Activated T-cell treated with anti-CD3 and anti-CD28 coated beads, Interleukin-2, amount 50 U/mL, for 72 hours (primary cell): Measurements from ENCODE around the gene STIL. TPM values are rescaled to one million over a fixed set of nuclear protein-coding genes. Genes with fewer than 3 reads are reported as not detected.
"Not testable (repeated sequence)": the region's sequence is repeated elsewhere in the genome, so short reads cannot be mapped to it uniquely, and the experiment has no call there.

Experiments used
- ATAC-seq, 2 donors: fragments of 150-1000 bp; cut with Tn5 transposase; replicated peaks in 1 of 2; 2 replicates each; pipeline ENCODE4 v1.10.0; 2021; ENCODE audit warnings: moderate library complexity in 2 of 2, mild to moderate bottlenecking in 1 of 2
- DNase-seq, 2 donors: peaks; one replicate each; pipeline ENCODE4 v3.0.0; 2021 to 2022; ENCODE audit warnings: mixed read lengths in 1 of 2
- H3K27ac Mint-ChIP-seq: one replicate; pipeline ENCODE4 v1.8.0; 2022; ENCODE audit warnings: mild to moderate bottlenecking, moderate library complexity, mixed read lengths
- H3K27me3 Mint-ChIP-seq: one replicate; pipeline ENCODE4 v1.8.0; 2022; ENCODE audit warnings: low read depth, mixed read lengths
- H3K36me3 Mint-ChIP-seq, 2 donors: one replicate each; pipeline ENCODE4 v1.8.0; 2022; ENCODE audit warnings: mixed read lengths in 2 of 2, mild to moderate bottlenecking in 1 of 2; ENCODE audit not compliant: insufficient read depth in 2 of 2
- H3K4me1 Mint-ChIP-seq: one replicate; pipeline ENCODE4 v1.8.0; 2022; ENCODE audit warnings: low read depth, mixed read lengths
- H3K4me3 Mint-ChIP-seq, 2 donors: one replicate each; pipeline ENCODE4 v1.8.0; 2022; ENCODE audit warnings: mild to moderate bottlenecking in 2 of 2, mixed read lengths in 2 of 2, moderate library complexity in 2 of 2
- H3K9me3 Mint-ChIP-seq, 2 donors: one replicate each; pipeline ENCODE4 v1.8.0; 2022; ENCODE audit warnings: mixed read lengths in 2 of 2
- total RNA-seq, 2 donors: library from RNA; stranded (reverse); gene quantifications; one replicate each; pipeline ENCODE4 v1.2.3, GENCODE V29; 2022

The STIL gene
- total RNA-seq, 2 donors from 2014 or later, result 26.8 to 32.2 TPM

- ATAC-seq (peak; percentile 83 to 84), DNase-seq (peak; percentile 82 to 84)
- Mint-ChIP-seq H3K4me3 (peak within 1 kb of the TSS in 1 of 2 donors; percentile 97), H3K9me3 (no peaks in the 10 kb centered on the region), H3K27ac (peak within 1 kb of the TSS; percentile 97), H3K4me1 (peaks cover 27% of the 10 kb centered on the region), H3K36me3 (peaks cover 0 to 2% of the 10 kb centered on the region in 2 donors), H3K27me3 (no peaks in the 10 kb centered on the region)
Measured at GRCh38 chr1:47333578-47333921, 19.6 kb upstream of the STIL start, which contains the start of gene CMPK1. TSS of gene CMPK1 (plus strand) at chr1:47333790. CDS start at chr1:47333946, 156 bp downstream.

GRCh38 chr1:47332779-47333577 is 19.0 kb upstream of the STIL start:
- no peak overlapping the region for H3K27ac Mint-ChIP-seq
- H3K27me3 Mint-ChIP-seq, result no peaks in the 10 kb centered on the region
- peaks cover 21% of the 10 kb centered on the region for H3K4me1 Mint-ChIP-seq
- H3K9me3 Mint-ChIP-seq, result no peaks in the 10 kb centered on the region
- H3K4me3 Mint-ChIP-seq, result no peak overlapping the region
- DNase-seq (no peak), ATAC-seq (peak in 1 of 2 donors; percentile 18)
- peaks cover 0 to 2% of the 10 kb centered on the region in 2 donors for H3K36me3 Mint-ChIP-seq

- H3K27ac Mint-ChIP-seq, result peak overlapping the region; percentile 23
- DNase-seq, result no peak
Measured at GRCh38 chr1:47331875-47332274, 17.9 kb upstream of the STIL start.

GRCh38 chr1:47330212-47330611 is 16.3 kb upstream of the STIL start:
- Mint-ChIP-seq H3K4me3 (no peak overlapping the region), H3K4me1 (peaks cover 4% of the 10 kb centered on the region), H3K27me3 (no peaks in the 10 kb centered on the region), H3K9me3 (no peaks in the 10 kb centered on the region), H3K27ac (no peak overlapping the region), H3K36me3 (peaks cover 0 to 2% of the 10 kb centered on the region in 2 donors)
- DNase-seq (no peak), ATAC-seq (no peak)

More at GRCh38 chr1:47331875-47332274, 17.9 kb upstream of the STIL start:
- Mint-ChIP-seq H3K36me3 (peaks cover 0 to 2% of the 10 kb centered on the region in 2 donors), H3K4me3 (no peak overlapping the region), H3K4me1 (peaks cover 19% of the 10 kb centered on the region), H3K9me3 (no peaks in the 10 kb centered on the region), H3K27me3 (no peaks in the 10 kb centered on the region)
- ATAC-seq, result no peak

DNA sequence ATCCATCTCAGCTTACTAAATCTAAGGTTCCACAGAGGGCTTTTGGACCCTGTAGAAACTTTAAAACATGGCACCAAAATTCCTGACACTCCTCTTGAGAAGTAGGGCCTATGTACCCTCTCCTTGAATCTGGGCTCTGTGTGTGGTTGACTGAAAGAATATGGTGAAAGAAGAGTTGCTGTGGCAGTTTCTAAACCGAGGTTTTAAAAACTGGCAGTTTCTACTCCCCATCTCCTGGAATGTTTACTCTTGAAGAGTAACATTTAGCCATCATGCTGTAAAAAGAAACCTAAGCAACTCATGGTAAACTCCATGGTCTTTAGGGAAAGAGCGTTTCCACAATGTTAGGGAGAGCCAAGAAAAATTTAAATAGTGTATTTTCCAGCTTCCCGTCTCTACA is 15.0 kb upstream of the STIL start:
- H3K4me1 Mint-ChIP-seq, result no peaks in the 10 kb centered on the region
- no peaks in the 10 kb centered on the region for H3K36me3 Mint-ChIP-seq
- H3K9me3 Mint-ChIP-seq, result no peaks in the 10 kb centered on the region
- DNase-seq, result no peak
- H3K27me3 Mint-ChIP-seq, result no peaks in the 10 kb centered on the region
- ATAC-seq, result no peak
- H3K4me3 Mint-ChIP-seq, result no peak overlapping the region
- H3K27ac Mint-ChIP-seq, result no peak overlapping the region

DNA sequence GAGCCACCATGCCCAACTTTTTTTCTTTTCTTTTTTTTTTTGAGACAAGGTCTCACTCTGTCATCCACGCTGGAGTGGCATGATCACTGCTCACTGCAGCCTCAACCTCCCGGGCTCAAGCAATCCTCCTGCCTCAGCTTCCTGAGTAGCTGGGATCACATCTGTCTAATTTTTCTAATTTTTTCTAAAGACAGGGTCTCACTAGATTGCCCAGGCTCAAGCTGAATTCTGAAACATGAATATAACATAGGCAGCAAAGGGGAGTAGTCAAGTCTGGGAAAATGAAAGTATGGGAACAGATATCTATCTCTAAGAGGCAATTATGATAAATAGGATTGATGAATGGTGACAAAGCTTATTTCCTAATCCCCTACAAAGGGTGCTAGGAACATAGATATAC is 12.3 kb upstream of the STIL start:
- DNase-seq, result no peak
- Mint-ChIP-seq H3K36me3 (no peaks in the 10 kb centered on the region), H3K4me3 (no peak overlapping the region), H3K27ac (no peak overlapping the region), H3K9me3 (no peaks in the 10 kb centered on the region), H3K4me1 (no peaks in the 10 kb centered on the region), H3K27me3 (no peaks in the 10 kb centered on the region)
- no peak for ATAC-seq

DNA sequence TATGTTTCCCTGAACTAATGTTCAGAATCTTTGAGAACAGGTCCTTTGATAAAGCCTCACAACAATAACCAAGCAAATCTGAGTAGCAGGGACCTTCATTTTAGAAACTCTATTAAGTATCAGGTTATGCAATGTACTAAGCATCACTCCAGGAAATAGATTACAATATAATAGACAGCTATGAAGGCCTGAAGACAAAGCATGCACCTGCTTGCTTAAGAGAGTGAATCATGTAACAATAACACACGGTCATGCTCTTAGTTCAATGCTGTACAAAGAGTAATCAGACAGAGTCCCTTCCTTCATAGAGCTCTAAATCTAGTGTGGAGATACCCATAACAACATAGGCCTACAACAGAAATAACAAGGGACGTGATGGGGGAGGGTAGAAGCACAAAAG is 11.6 kb upstream of the STIL start:
- ATAC-seq (no peak), DNase-seq (no peak)
- Mint-ChIP-seq H3K9me3 (no peaks in the 10 kb centered on the region), H3K27ac (no peak overlapping the region), H3K4me1 (no peaks in the 10 kb centered on the region), H3K36me3 (no peaks in the 10 kb centered on the region), H3K27me3 (no peaks in the 10 kb centered on the region), H3K4me3 (no peak overlapping the region)

DNA sequence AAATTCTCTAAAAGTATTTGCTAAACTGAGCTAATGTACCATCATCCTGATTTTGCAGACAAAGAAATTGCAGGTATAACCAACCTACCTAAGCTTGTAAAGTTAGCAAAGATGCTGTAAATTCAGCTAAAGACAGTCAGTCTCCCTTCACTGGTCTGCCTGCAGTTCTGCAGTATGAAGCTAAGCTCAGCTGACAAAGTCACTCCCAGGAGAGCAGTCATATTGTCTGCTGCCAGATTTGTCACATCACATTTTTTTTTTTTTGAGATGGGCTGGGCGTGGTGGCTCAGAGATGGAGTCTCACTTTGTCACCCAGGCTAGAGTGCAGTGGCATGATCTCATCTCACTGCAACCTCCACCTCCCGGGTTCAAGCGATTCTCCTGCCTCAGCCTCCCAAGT is 10.7 kb upstream of the STIL start:
- H3K27me3 Mint-ChIP-seq, result no peaks in the 10 kb centered on the region
- no peaks in the 10 kb centered on the region for H3K9me3 Mint-ChIP-seq
- H3K36me3 Mint-ChIP-seq, result no peaks in the 10 kb centered on the region
- H3K4me3 Mint-ChIP-seq, result no peak overlapping the region
- no peak for DNase-seq
- H3K4me1 Mint-ChIP-seq, result no peaks in the 10 kb centered on the region
- no peak overlapping the region for H3K27ac Mint-ChIP-seq
- ATAC-seq, result no peak

DNA sequence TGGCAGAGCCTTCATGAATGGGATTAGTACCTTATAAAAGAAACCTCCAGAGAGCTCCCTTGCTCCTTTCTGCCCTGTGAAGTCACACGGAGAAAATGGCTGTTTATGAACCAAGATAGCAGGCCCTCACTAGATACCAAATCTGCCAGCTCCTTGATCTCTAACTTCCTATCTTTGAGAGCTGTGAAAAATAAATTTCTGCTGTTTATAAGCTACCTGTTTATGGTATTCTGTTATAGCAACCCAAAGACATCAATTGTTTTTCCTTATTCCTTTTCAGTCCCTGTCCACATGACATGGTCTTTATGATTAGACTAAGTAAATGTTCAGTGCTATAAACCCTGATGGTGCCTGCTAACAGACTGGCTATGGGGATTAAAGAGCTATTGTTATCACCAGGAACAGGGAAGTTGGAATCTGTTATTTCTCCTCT is 9.7 kb upstream of the STIL start:
- ATAC-seq, result no peak
- H3K27me3 Mint-ChIP-seq, result no peaks in the 10 kb centered on the region

DNA sequence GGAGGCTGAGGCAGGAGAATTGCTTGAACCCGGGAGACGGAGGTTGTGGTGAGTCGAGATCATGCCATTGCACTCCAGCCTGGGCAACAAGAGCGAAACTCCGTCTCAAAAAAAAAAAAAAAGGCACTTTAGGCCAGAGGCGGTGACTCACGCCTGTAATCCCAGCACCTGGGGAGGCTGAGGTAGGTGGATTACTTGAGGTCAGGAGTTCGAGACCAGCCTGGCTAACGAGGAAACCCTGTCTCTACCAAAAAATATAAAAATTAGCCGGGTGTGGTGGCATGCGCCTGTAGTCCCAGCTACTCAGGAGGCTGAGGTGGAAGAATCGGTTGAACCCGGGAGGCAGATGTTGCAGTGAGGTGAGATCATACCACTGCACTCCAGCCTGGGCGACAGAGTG is 6.0 kb upstream of the STIL start:
- not testable (repeated sequence) for DNase-seq, H3K4me3 Mint-ChIP-seq, H3K27ac Mint-ChIP-seq, H3K27me3 Mint-ChIP-seq, ATAC-seq, H3K4me1 Mint-ChIP-seq, H3K9me3 Mint-ChIP-seq, H3K36me3 Mint-ChIP-seq

More for the DNA sequence above, 9.7 kb upstream of the STIL start:
- no peak overlapping the region for H3K4me3 Mint-ChIP-seq
- DNase-seq, result no peak
- no peaks in the 10 kb centered on the region for H3K9me3 Mint-ChIP-seq
- no peaks in the 10 kb centered on the region for H3K4me1 Mint-ChIP-seq
- no peaks in the 10 kb centered on the region for H3K36me3 Mint-ChIP-seq
- no peak overlapping the region for H3K27ac Mint-ChIP-seq

GRCh38 chr1:47317841-47318240 is 3.9 kb upstream of the STIL start:
- Mint-ChIP-seq H3K36me3 (peaks cover 6 to 8% of the 10 kb centered on the region in 2 donors), H3K27me3 (no peaks in the 10 kb centered on the region), H3K4me1 (peaks cover 13% of the 10 kb centered on the region), H3K27ac (no peak overlapping the region), H3K9me3 (no peaks in the 10 kb centered on the region), H3K4me3 (no peak overlapping the region)
- no peak for DNase-seq
- no peak for ATAC-seq

GRCh38 chr1:47309427-47309826 is 4.5 kb downstream of the STIL start:
- no peaks in the 10 kb centered on the region for H3K9me3 Mint-ChIP-seq
- H3K27me3 Mint-ChIP-seq, result no peaks in the 10 kb centered on the region
- peaks cover 11 to 33% of the 10 kb centered on the region in 2 donors for H3K36me3 Mint-ChIP-seq
- DNase-seq (no peak), ATAC-seq (no peak)
- no peak overlapping the region for H3K27ac Mint-ChIP-seq
- H3K4me3 Mint-ChIP-seq, result no peak overlapping the region
- H3K4me1 Mint-ChIP-seq, result peaks cover 17% of the 10 kb centered on the region

- Mint-ChIP-seq H3K36me3 (peaks cover 10 to 33% of the 10 kb centered on the region in 2 donors), H3K9me3 (no peaks in the 10 kb centered on the region)
Measured at GRCh38 chr1:47302472-47302871, 11.5 kb downstream of the STIL start.

More at GRCh38 chr1:47302472-47302871, 11.5 kb downstream of the STIL start:
- Mint-ChIP-seq H3K4me1 (peaks cover 9% of the 10 kb centered on the region), H3K27me3 (no peaks in the 10 kb centered on the region), H3K27ac (no peak overlapping the region), H3K4me3 (no peak overlapping the region)
- ATAC-seq, result no peak
- no peak for DNase-seq
